ENCODE measurements around the gene RAB8A. TPM values are rescaled to one million over a fixed set of nuclear protein-coding genes. Genes with fewer than 3 reads are reported as not detected.

Gene RAB8A
- total and polyA plus RNA-seq, 9 of the 15 experiments (the other 6 are each of a cell fraction or from before 2014, with no cell fraction given): 11.2 to 102 (median 53.2) TPM

GRCh38 chr19:16111160-16111908 lies at the start of gene RAB8A (continued):
- no peak for TF ChIP-seq ZNF655 (CRISPR knock-in tag; IDR thresholded peaks at IDR 0.05)
- TF ChIP-seq ZFPM2 (CRISPR knock-in tag; IDR thresholded peaks at IDR 0.05): no peak
- TF ChIP-seq ZNF12 (CRISPR knock-in tag; IDR thresholded peaks at IDR 0.05): no peak
- TF ChIP-seq L3MBTL2 (IDR thresholded peaks at IDR 0.05): peak; percentile 98
- no peak for TF ChIP-seq CBX8 (IDR thresholded peaks at IDR 0.05; ENCODE audit: borderline replicate concordance, extremely low read depth, low read depth, low read length, poor library complexity, severe bottlenecking)
- TF ChIP-seq EZH2 (IDR thresholded peaks at IDR 0.05; ENCODE audit: borderline replicate concordance, low read depth, low read length): no peak
- TF ChIP-seq ERF (CRISPR knock-in tag; IDR thresholded peaks at IDR 0.05): peak; percentile 81; the same call in 1 of the 2 replicates
- peak; percentile 40 for TF ChIP-seq ZFP36 (IDR thresholded peaks at IDR 0.05; ENCODE audit: low read depth, low read length, partially characterized antibody)
- TF ChIP-seq ZNF146 (CRISPR knock-in tag; IDR thresholded peaks at IDR 0.05; ENCODE audit: unreplicated experiment): no peak
- TF ChIP-seq SNRNP70 (optimal IDR thresholded peaks at IDR 0.05; ENCODE audit: low read depth, low read length): no peak
- TF ChIP-seq ZNF780A (CRISPR knock-in tag; IDR thresholded peaks at IDR 0.05): no peak
- no peak for TF ChIP-seq ZSCAN32 (CRISPR knock-in tag; IDR thresholded peaks at IDR 0.05)
- no peak for TF ChIP-seq CEBPB (tag; IDR thresholded peaks at IDR 0.05)
- peak; percentile 83; the same call in 1 of the 2 replicates for TF ChIP-seq CBX1 (IDR thresholded peaks at IDR 0.05; ENCODE audit: low read depth)
- TF ChIP-seq, protein P1, sequence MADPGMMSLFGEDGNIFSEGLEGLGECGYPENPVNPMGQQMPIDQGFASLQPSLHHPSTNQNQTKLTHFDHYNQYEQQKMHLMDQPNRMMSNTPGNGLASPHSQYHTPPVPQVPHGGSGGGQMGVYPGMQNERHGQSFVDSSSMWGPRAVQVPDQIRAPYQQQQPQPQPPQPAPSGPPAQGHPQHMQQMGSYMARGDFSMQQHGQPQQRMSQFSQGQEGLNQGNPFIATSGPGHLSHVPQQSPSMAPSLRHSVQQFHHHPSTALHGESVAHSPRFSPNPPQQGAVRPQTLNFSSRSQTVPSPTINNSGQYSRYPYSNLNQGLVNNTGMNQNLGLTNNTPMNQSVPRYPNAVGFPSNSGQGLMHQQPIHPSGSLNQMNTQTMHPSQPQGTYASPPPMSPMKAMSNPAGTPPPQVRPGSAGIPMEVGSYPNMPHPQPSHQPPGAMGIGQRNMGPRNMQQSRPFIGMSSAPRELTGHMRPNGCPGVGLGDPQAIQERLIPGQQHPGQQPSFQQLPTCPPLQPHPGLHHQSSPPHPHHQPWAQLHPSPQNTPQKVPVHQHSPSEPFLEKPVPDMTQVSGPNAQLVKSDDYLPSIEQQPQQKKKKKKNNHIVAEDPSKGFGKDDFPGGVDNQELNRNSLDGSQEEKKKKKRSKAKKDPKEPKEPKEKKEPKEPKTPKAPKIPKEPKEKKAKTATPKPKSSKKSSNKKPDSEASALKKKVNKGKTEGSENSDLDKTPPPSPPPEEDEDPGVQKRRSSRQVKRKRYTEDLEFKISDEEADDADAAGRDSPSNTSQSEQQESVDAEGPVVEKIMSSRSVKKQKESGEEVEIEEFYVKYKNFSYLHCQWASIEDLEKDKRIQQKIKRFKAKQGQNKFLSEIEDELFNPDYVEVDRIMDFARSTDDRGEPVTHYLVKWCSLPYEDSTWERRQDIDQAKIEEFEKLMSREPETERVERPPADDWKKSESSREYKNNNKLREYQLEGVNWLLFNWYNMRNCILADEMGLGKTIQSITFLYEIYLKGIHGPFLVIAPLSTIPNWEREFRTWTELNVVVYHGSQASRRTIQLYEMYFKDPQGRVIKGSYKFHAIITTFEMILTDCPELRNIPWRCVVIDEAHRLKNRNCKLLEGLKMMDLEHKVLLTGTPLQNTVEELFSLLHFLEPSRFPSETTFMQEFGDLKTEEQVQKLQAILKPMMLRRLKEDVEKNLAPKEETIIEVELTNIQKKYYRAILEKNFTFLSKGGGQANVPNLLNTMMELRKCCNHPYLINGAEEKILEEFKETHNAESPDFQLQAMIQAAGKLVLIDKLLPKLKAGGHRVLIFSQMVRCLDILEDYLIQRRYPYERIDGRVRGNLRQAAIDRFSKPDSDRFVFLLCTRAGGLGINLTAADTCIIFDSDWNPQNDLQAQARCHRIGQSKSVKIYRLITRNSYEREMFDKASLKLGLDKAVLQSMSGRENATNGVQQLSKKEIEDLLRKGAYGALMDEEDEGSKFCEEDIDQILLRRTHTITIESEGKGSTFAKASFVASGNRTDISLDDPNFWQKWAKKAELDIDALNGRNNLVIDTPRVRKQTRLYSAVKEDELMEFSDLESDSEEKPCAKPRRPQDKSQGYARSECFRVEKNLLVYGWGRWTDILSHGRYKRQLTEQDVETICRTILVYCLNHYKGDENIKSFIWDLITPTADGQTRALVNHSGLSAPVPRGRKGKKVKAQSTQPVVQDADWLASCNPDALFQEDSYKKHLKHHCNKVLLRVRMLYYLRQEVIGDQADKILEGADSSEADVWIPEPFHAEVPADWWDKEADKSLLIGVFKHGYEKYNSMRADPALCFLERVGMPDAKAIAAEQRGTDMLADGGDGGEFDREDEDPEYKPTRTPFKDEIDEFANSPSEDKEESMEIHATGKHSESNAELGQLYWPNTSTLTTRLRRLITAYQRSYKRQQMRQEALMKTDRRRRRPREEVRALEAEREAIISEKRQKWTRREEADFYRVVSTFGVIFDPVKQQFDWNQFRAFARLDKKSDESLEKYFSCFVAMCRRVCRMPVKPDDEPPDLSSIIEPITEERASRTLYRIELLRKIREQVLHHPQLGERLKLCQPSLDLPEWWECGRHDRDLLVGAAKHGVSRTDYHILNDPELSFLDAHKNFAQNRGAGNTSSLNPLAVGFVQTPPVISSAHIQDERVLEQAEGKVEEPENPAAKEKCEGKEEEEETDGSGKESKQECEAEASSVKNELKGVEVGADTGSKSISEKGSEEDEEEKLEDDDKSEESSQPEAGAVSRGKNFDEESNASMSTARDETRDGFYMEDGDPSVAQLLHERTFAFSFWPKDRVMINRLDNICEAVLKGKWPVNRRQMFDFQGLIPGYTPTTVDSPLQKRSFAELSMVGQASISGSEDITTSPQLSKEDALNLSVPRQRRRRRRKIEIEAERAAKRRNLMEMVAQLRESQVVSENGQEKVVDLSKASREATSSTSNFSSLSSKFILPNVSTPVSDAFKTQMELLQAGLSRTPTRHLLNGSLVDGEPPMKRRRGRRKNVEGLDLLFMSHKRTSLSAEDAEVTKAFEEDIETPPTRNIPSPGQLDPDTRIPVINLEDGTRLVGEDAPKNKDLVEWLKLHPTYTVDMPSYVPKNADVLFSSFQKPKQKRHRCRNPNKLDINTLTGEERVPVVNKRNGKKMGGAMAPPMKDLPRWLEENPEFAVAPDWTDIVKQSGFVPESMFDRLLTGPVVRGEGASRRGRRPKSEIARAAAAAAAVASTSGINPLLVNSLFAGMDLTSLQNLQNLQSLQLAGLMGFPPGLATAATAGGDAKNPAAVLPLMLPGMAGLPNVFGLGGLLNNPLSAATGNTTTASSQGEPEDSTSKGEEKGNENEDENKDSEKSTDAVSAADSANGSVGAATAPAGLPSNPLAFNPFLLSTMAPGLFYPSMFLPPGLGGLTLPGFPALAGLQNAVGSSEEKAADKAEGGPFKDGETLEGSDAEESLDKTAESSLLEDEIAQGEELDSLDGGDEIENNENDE (IDR thresholded peaks at IDR 0.05; ENCODE audit: low read depth, low read length): no peak
- no peak for TF ChIP-seq HEY1 (CRISPR knock-in tag; IDR thresholded peaks at IDR 0.05; ENCODE audit: borderline replicate concordance)
- no peak for TF ChIP-seq PHB (CRISPR knock-in tag; IDR thresholded peaks at IDR 0.05)
